HepG2 (cell line): ENCODE data around the gene AP2S1. TPM values are rescaled to one million over a fixed set of nuclear protein-coding genes. Genes with fewer than 3 reads are reported as not detected.

ENCODE experiments used
- ATAC-seq: fragments of 200-7000 bp; cut with Tn5 transposase; 3 replicates; pipeline ENCODE4 v1.9.1; 2020; ENCODE audit warnings: mild to moderate bottlenecking, moderate library complexity
- BruUV-seq: library from RNA; stranded (reverse); fragments of 400-500 nt; replicated peaks from 2 replicates; lab custom pipeline; 2021; lab: Mats Ljungman, UMichigan
- CTCF ChIA-PET: fragments of 300-600 bp; formaldehyde crosslinking; extraction: SDS; loops from one replicate; lab custom pipeline; 2021; ENCODE audit warnings: low total read pairs, inconsistent platforms, low intra/inter-chr PET ratio; lab: Yijun Ruan, JAX
- POLR2A ChIA-PET: fragments of 350-600 bp; sonication (Branson Sonifier 250); formaldehyde crosslinking; loops from one replicate; lab custom pipeline; 2020; ENCODE audit warnings: antibody characterized with exemption, inconsistent platforms; lab: Yijun Ruan, JAX
- DNase-seq: peaks from one replicate; pipeline ENCODE4 v3.0.0-alpha.2; 2015; ENCODE audit warnings: low spot score
- FAIRE-seq: peaks from 3 replicates; lab custom pipeline; 2011; peaks lifted over from hg19 to GRCh38; lab: Jason Lieb, UNC
- H2AFZ ChIP-seq: one replicate; pipeline ENCODE4 v1.6.1; 2011; ENCODE audit warnings: low read length, inconsistent platforms
- H3K27ac ChIP-seq: fragments of 300-600 bp; 3 replicates; pipeline ENCODE4 v1.8.0; 2011; ENCODE audit warnings: mixed run types, mild to moderate bottlenecking, mixed read lengths, low read length, inconsistent platforms; ENCODE audit not compliant: insufficient read depth; ENCODE audit errors: extremely low read length
- H3K27me3 ChIP-seq, 2 experiments: fragments of 200-600 bp in 1 of 2; 2 replicates in 1 of 2; 3 replicates in 1 of 2; pipeline versions ENCODE4 v1.6.0 to v1.8.0; 2011; ENCODE audit warnings: low read length in 2 of 2, mild to moderate bottlenecking in 2 of 2, moderate library complexity in 2 of 2, inconsistent platforms in 1 of 2; ENCODE audit not compliant: insufficient read depth in 2 of 2, control insufficient read depth in 1 of 2
- H3K36me3 ChIP-seq, 2 experiments: fragments of 200-600 bp in 1 of 2; replicated peaks in 1 of 2; 2 replicates in 1 of 2; 3 replicates in 1 of 2; pipeline versions ENCODE4 v1.5.1 to v1.8.0; 2011; ENCODE audit warnings: low read length in 2 of 2, inconsistent platforms in 1 of 2; ENCODE audit not compliant: insufficient read depth in 2 of 2, control insufficient read depth in 1 of 2
- H3K4me1 ChIP-seq: 2 replicates; pipeline ENCODE4 v1.5.1; 2012; ENCODE audit warnings: low read length, inconsistent platforms; ENCODE audit not compliant: insufficient read depth
- H3K4me2 ChIP-seq: 2 replicates; pipeline ENCODE4 v1.6.0; 2011; ENCODE audit warnings: low read depth, low read length, inconsistent platforms
- H3K4me3 ChIP-seq, 3 experiments: fragments of 200-600 bp in 1 of 3; sonication (generic), shearing (Covaris generic) in 1 of 3; replicated peaks in 1 of 3; 2 replicates each; pipeline ENCODE4 v1.5.1; 2011 to 2016; ENCODE audit warnings: low read length in 3 of 3, inconsistent platforms in 2 of 3, low read depth in 2 of 3, mild to moderate bottlenecking in 2 of 3, control low read depth in 1 of 3, mixed read lengths in 1 of 3; ENCODE audit not compliant: insufficient read depth in 1 of 3
- H3K79me2 ChIP-seq: one replicate; pipeline ENCODE4 v1.6.1; 2011; ENCODE audit warnings: low read length, inconsistent platforms; ENCODE audit not compliant: insufficient read depth
- H3K9ac ChIP-seq: 2 replicates; pipeline ENCODE4 v1.6.0; 2011; ENCODE audit warnings: mild to moderate bottlenecking, low read depth, low read length, inconsistent platforms; ENCODE audit not compliant: insufficient read depth
- H3K9me3 ChIP-seq: 2 replicates; pipeline ENCODE4 v1.5.1; 2012; ENCODE audit warnings: mild to moderate bottlenecking, low read length
- H4K20me1 ChIP-seq: 2 replicates; pipeline ENCODE4 v1.6.0; 2011; ENCODE audit warnings: inconsistent platforms, mild to moderate bottlenecking, low read length, moderate library complexity; ENCODE audit not compliant: insufficient read depth
- DRAP1 ChIP-seq: IDR thresholded peaks from 2 replicates; pipeline ENCODE4 v1.6.1; 2016; ENCODE audit warnings: missing genetic modification reagents, missing compliant biosample characterization
- FOXC1 ChIP-seq: sonication (generic); formaldehyde crosslinking; IDR thresholded peaks from 2 replicates; pipeline ENCODE4 v1.8.0; 2022; ENCODE audit warnings: mild to moderate bottlenecking, missing genetic modification reagents, borderline replicate concordance
- GZF1 ChIP-seq: sonication (generic); formaldehyde crosslinking; IDR thresholded peaks from 2 replicates; pipeline ENCODE4 v1.5.1; 2020; ENCODE audit warnings: mild to moderate bottlenecking, missing genetic modification reagents
- MTA3 ChIP-seq: sonication (generic); formaldehyde crosslinking; IDR thresholded peaks from 2 replicates; pipeline ENCODE4 v1.4.0; 2020; ENCODE audit warnings: missing genetic modification reagents
- PRPF4 ChIP-seq: fragments of 200-400 bp; formaldehyde crosslinking; IDR thresholded peaks from 2 replicates; pipeline ENCODE4 v1.6.1; 2016; ENCODE audit warnings: low read length, low read depth; ENCODE audit not compliant: poor library complexity, severe bottlenecking
- RAD51 ChIP-seq: fragments of 450-650 bp; IDR thresholded peaks from 2 replicates; pipeline ENCODE4 v1.6.1; 2016; ENCODE audit warnings: borderline replicate concordance
- SIX1 ChIP-seq: sonication (generic); formaldehyde crosslinking; IDR thresholded peaks from 2 replicates; pipeline ENCODE4 v1.4.0; 2020; ENCODE audit warnings: missing genetic modification reagents, borderline replicate concordance
- ZBTB25 ChIP-seq: IDR thresholded peaks from 2 replicates; pipeline ENCODE4 v1.6.1; 2018; ENCODE audit warnings: missing genetic modification reagents
- ZBTB43 ChIP-seq: sonication (generic); formaldehyde crosslinking; conservative IDR thresholded peaks from 2 replicates; pipeline ENCODE4 v1.4.0; 2020; ENCODE audit warnings: missing genetic modification reagents
- ZFYVE20 ChIP-seq: sonication (generic); formaldehyde crosslinking; IDR thresholded peaks from 2 replicates; pipeline ENCODE4 v1.8.0; 2023; ENCODE audit warnings: low read depth, mild to moderate bottlenecking, moderate library complexity, missing genetic modification reagents, borderline replicate concordance
- ZNF20 ChIP-seq: sonication (generic); formaldehyde crosslinking; IDR thresholded peaks from 2 replicates; pipeline ENCODE4 v1.4.0; 2020; ENCODE audit warnings: mild to moderate bottlenecking, moderate library complexity, missing genetic modification reagents
- ZNF619 ChIP-seq: sonication (generic); formaldehyde crosslinking; IDR thresholded peaks from 2 replicates; pipeline ENCODE4 v1.4.0; 2020; ENCODE audit warnings: mild to moderate bottlenecking, missing genetic modification reagents
- ZNF850 ChIP-seq: sonication (generic); formaldehyde crosslinking; conservative IDR thresholded peaks from 2 replicates; pipeline ENCODE4 v1.9.0; 2021; ENCODE audit warnings: mild to moderate bottlenecking, missing genetic modification reagents
- ZSCAN5A ChIP-seq: sonication (generic); formaldehyde crosslinking; IDR thresholded peaks from 2 replicates; pipeline ENCODE4 v1.8.0; 2022; ENCODE audit warnings: mild to moderate bottlenecking, missing genetic modification reagents, borderline replicate concordance
- WGBS: methylation state at CpG from one replicate; pipeline ENCODE4 v1.1.6; 2017; ENCODE audit warnings: low lambda C conversion rate; 5-methylcytosine and 5-hydroxymethylcytosine counted together
- in situ Hi-C: cut with HindIII; loops from 2 replicates; pipeline ENCODE4 v1.10.0; 2017; ENCODE audit warnings: low pct_unique_long_range_greater_than_20kb; ENCODE audit not compliant: extremely low pct_ligation_motif_present
- intact Hi-C: fragments of 100-400 bp; cut with micrococcal nuclease; formaldehyde crosslinking; loops from one replicate; pipeline ENCODE4 v1.10.0; 2022; ENCODE audit not compliant: unreplicated experiment
- polyA plus RNA-seq, 8 experiments: library from polyadenylated mRNA; depleted of rRNA in 3 of 8; stranded (reverse) in 7 of 8; unstranded in 1 of 8; fragments of >200 nt; fragmentation: Illumina TruSeq in 4 of 8; extraction: Trizol in 4 of 8; gene quantifications; 2 replicates each; pipeline versions ENCODE4 v1.2.1 to v1.2.3, GENCODE V29; 2011 to 2016; ENCODE audit warnings: low read depth in 4 of 8, missing spikeins in 1 of 8, mixed read lengths in 1 of 8; ENCODE audit not compliant: insufficient read depth in 1 of 8
- total RNA-seq, 5 experiments: library from RNA; depleted of rRNA; stranded (reverse); fragments of >200 nt; fragmentation: Illumina TruSeq; extraction: Trizol; gene quantifications; 2 replicates each; pipeline ENCODE4 v1.2.3, GENCODE V29; 2016; ENCODE audit warnings: low read depth in 1 of 5

The AP2S1 gene
- total and polyA plus RNA-seq, 2 of the 13 experiments (the other 11 are each of a cell fraction or from before 2014, with no cell fraction given), result 45.2 to 86.1 TPM

GRCh38 chr19:46838160-46838559 is 12.5 kb downstream of the AP2S1 start:
- ATAC-seq (no peak), DNase-seq (no peak), FAIRE-seq (no peak)
- H3K4me1 ChIP-seq, result peaks cover 31% of the 10 kb centered on the region
- H4K20me1 ChIP-seq, result 0 out of 2 replicates have a peak, but pooled peaks cover 5% of the 10 kb centered on the region
- no peak overlapping the region for H3K27ac ChIP-seq
- no peaks in the 10 kb centered on the region for H3K27me3 ChIP-seq
- H3K9me3 ChIP-seq, result no peaks in the 10 kb centered on the region
- no peak overlapping the region for H3K4me2 ChIP-seq
- no peak overlapping the region for H3K9ac ChIP-seq
- in situ Hi-C loops (no loop called here), intact Hi-C loops (loop anchor here (5.0 kb wide), 1 partner anchor 66 kb away; no protein-coding TSS in a partner anchor)
- 98% methylated on average over 10 of the region's 20 CpGs for WGBS
- BruUV-seq, result no TSS peak
- no peak overlapping the region for H2AFZ ChIP-seq
- no peaks in the 10 kb centered on the region for H3K79me2 ChIP-seq
- no peak overlapping the region for H3K4me3 ChIP-seq
- peaks cover 12 to 27% of the 10 kb centered on the region in 2 experiments for H3K36me3 ChIP-seq
- POLR2A ChIA-PET, result no interaction called here
- TF ChIP-seq PRPF4 (no peak), DRAP1 (CRISPR knock-in tag) (no peak), ZSCAN5A (CRISPR knock-in tag) (no peak), ZBTB43 (CRISPR knock-in tag) (no peak), GZF1 (CRISPR knock-in tag) (no peak), SIX1 (CRISPR knock-in tag) (no peak), ZBTB25 (CRISPR knock-in tag) (no peak), MTA3 (no peak), ZFYVE20 (CRISPR knock-in tag) (no peak), ZNF850 (no peak), FOXC1 (CRISPR knock-in tag) (no peak), ZNF619 (CRISPR knock-in tag) (no peak), RAD51 (no peak), ZNF20 (CRISPR knock-in tag) (no peak)
- CTCF ChIA-PET, result no interaction called here
